ENCODE data around the gene ZMYND11. TPM values are rescaled to one million over a fixed set of nuclear protein-coding genes. Genes with fewer than 3 reads are reported as not detected.
A peak's percentile ranks its signal among the peaks of the same experiment; 100 is the strongest.

The ZMYND11 gene
- total and polyA plus RNA-seq, 10 donors = 20.3 to 65.3 (median 51.6) TPM

- WGBS, 5 donors = 90 to 94% (median 92%) methylated on average over 5 of the region's 5 CpGs
- no peak for DNase-seq
- no peaks in the 10 kb centered on the region for H3K4me1 ChIP-seq
- no peak overlapping the region for H3K4me3 ChIP-seq
- H3K9me3 ChIP-seq = no peaks in the 10 kb centered on the region
- H3K36me3 ChIP-seq = peaks cover 0 to 28% (median 2%) of the 10 kb centered on the region in 6 donors
- no peaks in the 10 kb centered on the region for H3K27me3 ChIP-seq (replicated peaks in 1 of 7)
- H3K27ac ChIP-seq = no peak overlapping the region
- TF ChIP-seq POLR2A (IDR thresholded peaks at IDR 0.05) (no peak), CTCF (IDR thresholded peaks at IDR 0.05 in 8 of 11, conservative IDR thresholded peaks at IDR 0.05 in 3 of 11) (no peak), POLR2AphosphoS5 (IDR thresholded peaks at IDR 0.05) (no peak)
- intact Hi-C loops (cut with DNase I; ENCODE audit: low total_unique reads) = no loop called here
Measured at GRCh38 chr10:210297-210696, 75.0 kb downstream of the ZMYND11 start.

- Histone ChIP-seq H3K36me3 (peaks cover 0 to 24% (median 0%) of the 10 kb centered on the region in 6 donors), H3K27ac (no peak overlapping the region), H3K4me3 (no peak overlapping the region), H3K4me1 (peaks cover 0 to 22% (median 8%) of the 10 kb centered on the region in 6 donors), H3K9me3 (no peaks in the 10 kb centered on the region), H3K27me3 (replicated peaks in 1 of 7) (no peaks in the 10 kb centered on the region)
- intact Hi-C loops (cut with DNase I; ENCODE audit: low total_unique reads) = no loop called here
- 94 to 96% (median 94%) methylated on average over 4 of the region's 4 CpGs for WGBS, 5 donors
- DNase-seq = no peak
- TF ChIP-seq POLR2AphosphoS5 (IDR thresholded peaks at IDR 0.05) = no peak
- TF ChIP-seq CTCF (IDR thresholded peaks at IDR 0.05 in 8 of 11, conservative IDR thresholded peaks at IDR 0.05 in 3 of 11) = no peak
- TF ChIP-seq POLR2A (IDR thresholded peaks at IDR 0.05) = no peak
Measured at GRCh38 chr10:215444-215843, 80.2 kb downstream of the ZMYND11 start.

GRCh38 chr10:218798-219197 is 83.5 kb downstream of the ZMYND11 start:
- TF ChIP-seq POLR2A (IDR thresholded peaks at IDR 0.05) (no peak), POLR2AphosphoS5 (IDR thresholded peaks at IDR 0.05) (no peak), CTCF (IDR thresholded peaks at IDR 0.05 in 8 of 11, conservative IDR thresholded peaks at IDR 0.05 in 3 of 11) (no peak)
- 68 to 86% (median 77%) methylated on average over 1 of the region's 1 CpG for WGBS, 5 donors
- H3K4me3 ChIP-seq = no peak overlapping the region
- DNase-seq = no peak
- H3K36me3 ChIP-seq = peaks cover 0 to 23% (median 0%) of the 10 kb centered on the region in 6 donors
- no peaks in the 10 kb centered on the region for H3K9me3 ChIP-seq
- peaks cover 0 to 24% (median 9%) of the 10 kb centered on the region in 6 donors for H3K4me1 ChIP-seq
- intact Hi-C loops (cut with DNase I; ENCODE audit: low total_unique reads) = no loop called here
- H3K27me3 ChIP-seq (replicated peaks in 1 of 7) = no peaks in the 10 kb centered on the region
- peak overlapping the region in 1 of 8 donors; percentile 2 for H3K27ac ChIP-seq

GRCh38 chr10:219731-220472 is 84.6 kb downstream of the ZMYND11 start:
- H3K27me3 ChIP-seq (replicated peaks in 1 of 7) = no peaks in the 10 kb centered on the region
- H3K27ac ChIP-seq = no peak overlapping the region
- peaks cover 0 to 24% (median 9%) of the 10 kb centered on the region in 6 donors for H3K4me1 ChIP-seq
- peaks cover 0 to 22% (median 0%) of the 10 kb centered on the region in 6 donors for H3K36me3 ChIP-seq
- TF ChIP-seq POLR2A (IDR thresholded peaks at IDR 0.05) (no peak), CTCF (IDR thresholded peaks at IDR 0.05 in 8 of 11, conservative IDR thresholded peaks at IDR 0.05 in 3 of 11) (no peak), POLR2AphosphoS5 (IDR thresholded peaks at IDR 0.05) (no peak)
- H3K9me3 ChIP-seq = no peaks in the 10 kb centered on the region
- no peak overlapping the region for H3K4me3 ChIP-seq
- intact Hi-C loops (cut with DNase I; ENCODE audit: low total_unique reads) = no loop called here
- WGBS, 5 donors = 69 to 90% (median 82%) methylated on average over 2 of the region's 2 CpGs
- no peak for DNase-seq
